Choroid plexus epithelial cell (primary cell): ENCODE data around the gene DST.
"Not testable (repeated sequence)": the region's sequence is repeated elsewhere in the genome, so short reads cannot be mapped to it uniquely, and the experiment has no call there.

Experiments used
- DNase-seq: peaks from one replicate; pipeline ENCODE4 v3.0.0-alpha.2; 2010; ENCODE audit warnings: low read depth
- H3K4me3 ChIP-seq: 2 replicates; pipeline ENCODE4 v1.5.1; 2011; ENCODE audit warnings: low read depth, mild to moderate bottlenecking, control low read depth, low read length, moderate library complexity
- CTCF ChIP-seq: conservative IDR thresholded peaks from 2 replicates; pipeline ENCODE4 v1.5.1; 2011; ENCODE audit warnings: low read depth, mild to moderate bottlenecking, control low read depth, inconsistent platforms, low read length, moderate library complexity

Gene DST

DNA sequence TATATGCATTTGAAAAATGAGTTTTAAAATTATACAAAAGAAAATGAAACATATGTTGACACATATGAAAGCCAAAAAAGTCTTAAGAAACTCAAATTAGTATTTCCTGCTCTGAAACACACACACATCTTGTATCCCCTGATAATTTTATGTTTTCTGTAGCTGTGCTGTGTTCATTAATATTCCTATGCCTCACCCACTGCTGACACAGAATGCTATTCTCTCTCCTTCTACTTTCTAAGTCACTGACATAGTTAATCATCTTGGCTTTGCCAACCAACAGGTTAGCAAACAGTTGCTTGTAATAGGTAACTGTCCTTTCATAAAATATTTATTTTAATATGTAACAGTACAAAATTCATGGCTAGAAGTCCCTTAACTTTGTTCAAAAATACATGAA lies 140.7 kb downstream of the DST start:
- TF ChIP-seq CTCF = no peak
- DNase-seq = no peak
- H3K4me3 ChIP-seq = no peak overlapping the region

DNA sequence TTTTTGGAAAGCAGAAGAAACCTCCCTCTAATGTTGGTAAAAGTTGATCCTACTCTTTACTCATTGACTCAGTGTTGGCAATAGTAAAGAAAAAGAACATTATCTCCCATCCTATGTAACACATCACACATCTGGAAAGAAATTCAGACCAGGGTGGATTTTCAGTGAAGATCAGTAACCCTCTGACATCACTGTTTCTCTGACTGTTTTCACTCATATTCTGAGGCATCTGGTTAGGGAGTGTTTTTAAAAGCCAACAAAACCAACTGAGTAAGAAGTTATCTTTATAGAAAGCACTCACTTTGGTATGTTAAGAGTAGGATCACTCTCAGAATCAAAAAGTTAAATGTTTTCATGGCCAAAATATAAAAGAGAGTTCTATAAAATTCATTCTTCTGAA lies 143.6 kb downstream of the DST start:
- TF ChIP-seq CTCF = no peak
- no peak for DNase-seq
- H3K4me3 ChIP-seq = no peak overlapping the region

- H3K4me3 ChIP-seq = no peak overlapping the region
- no peak for DNase-seq
- TF ChIP-seq CTCF = no peak
Measured at GRCh38 chr6:56497691-56498090, 145.0 kb downstream of the DST start.

DNA sequence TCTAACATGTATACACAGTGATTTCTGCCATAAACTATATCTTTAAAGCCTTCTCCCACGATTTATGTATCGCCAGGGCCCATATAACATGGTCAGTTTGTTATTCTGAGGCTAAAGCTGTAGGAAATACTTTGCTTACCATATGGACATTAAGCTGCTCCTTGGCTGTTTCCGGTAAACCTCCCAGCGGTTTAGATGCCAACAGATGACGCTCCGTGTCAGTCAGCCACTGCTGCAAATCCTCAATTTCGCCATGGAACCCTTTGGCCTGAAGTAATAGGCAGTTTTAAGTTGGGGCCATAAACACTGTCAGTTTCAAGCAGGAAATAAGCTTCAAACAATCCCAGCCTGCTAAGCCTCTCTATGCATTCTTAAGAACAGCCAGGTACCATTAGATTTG lies 145.4 kb downstream of the DST start:
- no peak overlapping the region for H3K4me3 ChIP-seq
- no peak for TF ChIP-seq CTCF
- no peak for DNase-seq

- not testable (repeated sequence) for DNase-seq, H3K4me3 ChIP-seq
Measured at GRCh38 chr6:56496650-56497049, 146.0 kb downstream of the DST start.

- DNase-seq = no peak
- no peak for TF ChIP-seq CTCF
- H3K4me3 ChIP-seq = no peak overlapping the region
Measured at GRCh38 chr6:56495654-56496053, 147.0 kb downstream of the DST start.

DNA sequence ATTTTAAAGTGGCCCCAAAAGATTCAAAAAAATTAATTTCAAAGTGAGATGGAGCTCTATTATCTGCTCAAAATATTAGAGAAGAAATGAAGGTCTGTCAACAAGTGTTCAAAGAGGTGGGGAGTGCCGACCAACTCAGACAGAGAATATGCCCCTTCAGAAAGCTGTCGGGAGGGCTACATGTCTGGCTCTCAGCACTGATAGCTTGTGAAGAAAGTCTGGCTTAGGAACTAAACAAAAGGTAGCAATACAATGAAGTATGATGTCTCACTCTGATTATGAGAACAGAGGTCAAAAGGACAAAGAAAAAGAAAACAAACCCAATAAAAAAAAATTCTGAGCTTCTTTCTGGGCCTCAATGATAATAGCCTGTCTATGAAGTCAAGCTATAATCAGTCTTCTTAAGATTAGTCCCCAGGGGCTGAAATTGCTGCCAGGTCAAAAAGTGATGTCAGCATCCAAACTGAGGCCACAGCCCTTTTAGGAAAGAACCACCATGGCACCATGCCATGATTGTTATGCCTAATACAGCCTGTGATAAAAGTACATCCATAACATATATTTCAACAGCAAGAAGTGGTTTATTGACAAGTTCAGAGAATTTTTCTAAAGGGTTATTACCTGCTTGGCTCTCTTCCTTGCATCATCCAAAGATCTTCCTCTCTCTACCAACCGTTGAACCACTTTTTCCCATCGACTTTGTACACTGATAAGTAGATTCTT lies 150.9 kb downstream of the DST start:
- no peak for TF ChIP-seq CTCF
- peak; percentile 48 for DNase-seq
- no peak overlapping the region for H3K4me3 ChIP-seq
